HCT116 (cell line): ENCODE measurements around the gene OXCT1. TPM values are rescaled to one million over a fixed set of nuclear protein-coding genes. Genes with fewer than 3 reads are reported as not detected.

Experiments
- ATAC-seq: fragments of 200-7000 bp; cut with Tn5 transposase; 2 replicates; pipeline ENCODE4 v1.9.1; 2020; ENCODE audit warnings: mild to moderate bottlenecking, moderate library complexity
- BruUV-seq: library from RNA; stranded (reverse); fragments of 400-500 nt; replicated peaks from 2 replicates; lab custom pipeline; 2021; lab: Mats Ljungman, UMichigan
- CTCF ChIA-PET: fragments of 300-600 bp; sonication (Branson Sonifier 250); formaldehyde crosslinking; loops from one replicate; lab custom pipeline; 2021; ENCODE audit warnings: antibody characterized with exemption; lab: Charles Lee
- POLR2A ChIA-PET: fragments of 300-600, 350-600 bp; sonication (Branson Sonifier 250); formaldehyde crosslinking; loops from one replicate; lab custom pipeline; 2021; ENCODE audit warnings: antibody characterized with exemption; lab: Charles Lee
- RAD21 ChIA-PET, 2 experiments: fragments of 300-600 bp; sonication (Branson Sonifier 250); formaldehyde crosslinking; loops; one replicate each; lab custom pipeline; 2023; ENCODE audit warnings: low total read pairs in 2 of 2; ENCODE audit not compliant: uncharacterized antibody in 2 of 2, unreplicated experiment in 2 of 2, low non-redundant PET in 1 of 2; lab: Charles Lee
- DNase-seq: peaks from one replicate; pipeline ENCODE4 v3.0.0-alpha.2; 2010; ENCODE audit warnings: low read depth, low spot score
- H2AFZ ChIP-seq: fragments of 200-600 bp; shearing (Covaris generic), sonication (generic); 2 replicates; pipeline ENCODE4 v1.6.1; 2017; ENCODE audit warnings: low read depth, mixed run types, mixed read lengths, antibody characterized with exemption, low read length; ENCODE audit not compliant: poor library complexity, severe bottlenecking
- H3K27ac ChIP-seq: 2 replicates; pipeline ENCODE4 v1.5.1; 2012; ENCODE audit warnings: low read depth, low read length
- H3K27me3 ChIP-seq: fragments of 200-600 bp; sonication (generic); 2 replicates; pipeline ENCODE4 v1.6.1; 2016; ENCODE audit warnings: mixed run types, low read length, mixed read lengths; ENCODE audit not compliant: insufficient read depth
- H3K36me3 ChIP-seq, 2 experiments: fragments of 200-500 bp in 1 of 2; fragments of 200-600 bp in 1 of 2; sonication (Bioruptor generic) in 1 of 2; sonication (generic) in 1 of 2; 2 replicates each; pipeline versions ENCODE4 v1.5.1 to v1.6.1; 2014 to 2016; ENCODE audit warnings: low read length in 2 of 2, inconsistent platforms in 1 of 2, mixed read lengths in 1 of 2, mixed run types in 1 of 2; ENCODE audit not compliant: insufficient read depth in 2 of 2, control insufficient read depth in 1 of 2
- H3K4me1 ChIP-seq, 2 experiments: fragments of 200-600 bp in 1 of 2; sonication (generic) in 1 of 2; 2 replicates each; pipeline versions ENCODE4 v1.5.1 to v1.6.1; 2012 to 2017; ENCODE audit warnings: low read length in 2 of 2, inconsistent platforms in 1 of 2, mild to moderate bottlenecking in 1 of 2, mixed read lengths in 1 of 2, mixed run types in 1 of 2, moderate library complexity in 1 of 2; ENCODE audit not compliant: insufficient read depth in 2 of 2, control insufficient read depth in 1 of 2
- H3K4me2 ChIP-seq: fragments of 200-600 bp; sonication (generic); 2 replicates; pipeline ENCODE4 v1.6.1; 2017; ENCODE audit warnings: mixed run types, low read length, mixed read lengths
- H3K4me3 ChIP-seq, 2 experiments: fragments of 200-600 bp in 1 of 2; sonication (generic) in 1 of 2; replicated peaks in 1 of 2; 2 replicates each; pipeline ENCODE4 v1.5.1; 2011 to 2016; ENCODE audit warnings: low read length in 2 of 2, control low read depth in 1 of 2, low read depth in 1 of 2, mild to moderate bottlenecking in 1 of 2, mixed read lengths in 1 of 2, mixed run types in 1 of 2
- H3K79me2 ChIP-seq: fragments of 200-600 bp; sonication (generic); 2 replicates; pipeline ENCODE4 v1.6.1; 2017; ENCODE audit warnings: mild to moderate bottlenecking, mixed run types, low read length, moderate library complexity, mixed read lengths; ENCODE audit not compliant: insufficient read depth
- H3K9ac ChIP-seq: fragments of 200-600 bp; sonication (generic); 2 replicates; pipeline ENCODE4 v1.6.1; 2016; ENCODE audit warnings: low read length, mixed read lengths
- H3K9me2 ChIP-seq: fragments of 200-600 bp; sonication (generic), shearing (Covaris generic); 2 replicates; pipeline ENCODE4 v1.6.1; 2017; ENCODE audit warnings: mixed run types, mild to moderate bottlenecking, moderate library complexity; ENCODE audit not compliant: insufficient read depth
- H3K9me3 ChIP-seq, 2 experiments: fragments of 200-500 bp in 1 of 2; fragments of 200-600 bp in 1 of 2; sonication (Bioruptor generic) in 1 of 2; sonication (generic) in 1 of 2; 2 replicates each; pipeline ENCODE4 v1.6.1; 2014 to 2017; ENCODE audit warnings: low read length in 2 of 2, mixed read lengths in 2 of 2, inconsistent platforms in 1 of 2, low read depth in 1 of 2, mild to moderate bottlenecking in 1 of 2, mixed run types in 1 of 2, moderate library complexity in 1 of 2; ENCODE audit not compliant: control insufficient read depth in 1 of 2, insufficient read depth in 1 of 2
- H4K20me1 ChIP-seq: fragments of 200-600 bp; sonication (generic), shearing (Covaris generic); 2 replicates; pipeline ENCODE4 v1.6.1; 2017; ENCODE audit warnings: mixed run types, mild to moderate bottlenecking, moderate library complexity; ENCODE audit not compliant: insufficient read depth
- CEBPB ChIP-seq: IDR thresholded peaks from 2 replicates; pipeline ENCODE4 v1.6.1; 2012; ENCODE audit warnings: low read depth
- EGR1 ChIP-seq: IDR thresholded peaks from 2 replicates; pipeline ENCODE4 v1.6.1; 2012; ENCODE audit warnings: low read depth
- ELF1 ChIP-seq: IDR thresholded peaks from 2 replicates; pipeline ENCODE4 v1.6.1; 2012; ENCODE audit warnings: low read depth, borderline replicate concordance
- FOSL1 ChIP-seq: IDR thresholded peaks from 2 replicates; pipeline ENCODE4 v1.6.1; 2012; ENCODE audit warnings: low read depth
- JUND ChIP-seq: IDR thresholded peaks from 2 replicates; pipeline ENCODE4 v1.6.1; 2012
- POLR2A ChIP-seq: IDR thresholded peaks from 2 replicates; pipeline ENCODE4 v1.7.0; 2011; ENCODE audit warnings: borderline replicate concordance; ENCODE audit not compliant: insufficient read depth, insufficient read length; ENCODE audit errors: extremely low read depth
- RAD21 ChIP-seq: IDR thresholded peaks from 2 replicates; pipeline ENCODE4 v1.6.1; 2012; ENCODE audit warnings: low read depth, mild to moderate bottlenecking
- SIN3A ChIP-seq: IDR thresholded peaks from 2 replicates; pipeline ENCODE4 v1.6.1; 2012; ENCODE audit warnings: low read depth
- SP1 ChIP-seq: IDR thresholded peaks from 2 replicates; pipeline ENCODE4 v1.6.1; 2012; ENCODE audit warnings: low read depth
- SRF ChIP-seq: IDR thresholded peaks from 2 replicates; pipeline ENCODE4 v1.6.1; 2012; ENCODE audit warnings: low read depth
- YY1 ChIP-seq: IDR thresholded peaks from 2 replicates; pipeline ENCODE4 v1.6.1; 2011; ENCODE audit warnings: low read length, low read depth, moderate library complexity, mild to moderate bottlenecking; ENCODE audit not compliant: insufficient replicate concordance; ENCODE audit errors: extremely low read depth
- intact Hi-C: fragments of 100-400 bp; cut with micrococcal nuclease; formaldehyde crosslinking; loops from 2 replicates; pipeline ENCODE4 v1.10.0; 2022
- total RNA-seq: library from RNA; stranded (reverse); gene quantifications from one replicate; pipeline ENCODE4 v1.2.1, GENCODE V29; 2021; ENCODE audit not compliant: unreplicated experiment
- TF ChIP-seq, protein P1 (sequence below), 3 experiments: fragments of 200-600 bp in 1 of 3; sonication (generic) in 1 of 3; IDR thresholded peaks in 2 of 3; conservative IDR thresholded peaks in 1 of 3; 2 replicates each; pipeline ENCODE4 v1.5.1; 2012 to 2017; ENCODE audit warnings: low read depth in 2 of 3, low read length in 2 of 3, antibody characterized with exemption in 1 of 3, borderline replicate concordance in 1 of 3, control low read depth in 1 of 3, mild to moderate bottlenecking in 1 of 3, mixed read lengths in 1 of 3, mixed run types in 1 of 3, moderate library complexity in 1 of 3; ENCODE audit not compliant: insufficient read depth in 1 of 3
- TF ChIP-seq, protein P2 (sequence below): IDR thresholded peaks from 2 replicates; pipeline ENCODE4 v1.6.1; 2011; ENCODE audit warnings: mild to moderate bottlenecking, low read length, moderate library complexity; ENCODE audit not compliant: insufficient replicate concordance; ENCODE audit errors: extremely low read depth

The OXCT1 gene
- total RNA-seq, 1 experiment from 2014 or later, result 28.1 TPM

DNA sequence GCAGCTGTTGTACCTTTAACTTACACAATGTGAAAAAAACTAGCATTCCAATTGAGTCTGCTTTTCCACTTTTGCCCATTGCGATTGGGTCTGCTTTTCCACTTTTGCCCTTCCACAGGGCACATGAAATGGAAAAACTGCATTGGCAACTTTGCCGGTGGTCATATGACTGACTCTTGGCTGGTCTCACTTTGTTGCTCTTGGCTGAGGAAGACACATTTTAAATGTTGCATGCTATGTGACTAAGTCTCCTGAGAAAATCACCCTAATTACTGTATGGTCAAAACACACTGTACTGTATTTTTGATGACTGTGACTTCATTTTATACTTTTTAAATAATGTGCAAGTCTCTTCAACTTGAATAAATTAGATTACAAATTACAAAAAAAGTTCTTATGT lies 1.6 kb upstream of the OXCT1 start:
- ChIA-PET CTCF (no interaction called here), RAD21 (no interaction called here), POLR2A (no interaction called here)
- TF ChIP-seq CEBPB (no peak), SRF (no peak), EGR1 (no peak), SP1 (no peak), YY1 (no peak), JUND (no peak), ELF1 (no peak), RAD21 (no peak), SIN3A (no peak), FOSL1 (no peak), POLR2A (no peak)
- TF ChIP-seq, protein P1, sequence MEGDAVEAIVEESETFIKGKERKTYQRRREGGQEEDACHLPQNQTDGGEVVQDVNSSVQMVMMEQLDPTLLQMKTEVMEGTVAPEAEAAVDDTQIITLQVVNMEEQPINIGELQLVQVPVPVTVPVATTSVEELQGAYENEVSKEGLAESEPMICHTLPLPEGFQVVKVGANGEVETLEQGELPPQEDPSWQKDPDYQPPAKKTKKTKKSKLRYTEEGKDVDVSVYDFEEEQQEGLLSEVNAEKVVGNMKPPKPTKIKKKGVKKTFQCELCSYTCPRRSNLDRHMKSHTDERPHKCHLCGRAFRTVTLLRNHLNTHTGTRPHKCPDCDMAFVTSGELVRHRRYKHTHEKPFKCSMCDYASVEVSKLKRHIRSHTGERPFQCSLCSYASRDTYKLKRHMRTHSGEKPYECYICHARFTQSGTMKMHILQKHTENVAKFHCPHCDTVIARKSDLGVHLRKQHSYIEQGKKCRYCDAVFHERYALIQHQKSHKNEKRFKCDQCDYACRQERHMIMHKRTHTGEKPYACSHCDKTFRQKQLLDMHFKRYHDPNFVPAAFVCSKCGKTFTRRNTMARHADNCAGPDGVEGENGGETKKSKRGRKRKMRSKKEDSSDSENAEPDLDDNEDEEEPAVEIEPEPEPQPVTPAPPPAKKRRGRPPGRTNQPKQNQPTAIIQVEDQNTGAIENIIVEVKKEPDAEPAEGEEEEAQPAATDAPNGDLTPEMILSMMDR (IDR thresholded peaks at IDR 0.05 in 2 of 3, conservative IDR thresholded peaks at IDR 0.05 in 1 of 3; ENCODE audit: borderline replicate concordance in 1 of 3, insufficient read depth in 1 of 3, low read depth in 2 of 3, low read length in 2 of 3), result no peak
- TF ChIP-seq, protein P2, sequence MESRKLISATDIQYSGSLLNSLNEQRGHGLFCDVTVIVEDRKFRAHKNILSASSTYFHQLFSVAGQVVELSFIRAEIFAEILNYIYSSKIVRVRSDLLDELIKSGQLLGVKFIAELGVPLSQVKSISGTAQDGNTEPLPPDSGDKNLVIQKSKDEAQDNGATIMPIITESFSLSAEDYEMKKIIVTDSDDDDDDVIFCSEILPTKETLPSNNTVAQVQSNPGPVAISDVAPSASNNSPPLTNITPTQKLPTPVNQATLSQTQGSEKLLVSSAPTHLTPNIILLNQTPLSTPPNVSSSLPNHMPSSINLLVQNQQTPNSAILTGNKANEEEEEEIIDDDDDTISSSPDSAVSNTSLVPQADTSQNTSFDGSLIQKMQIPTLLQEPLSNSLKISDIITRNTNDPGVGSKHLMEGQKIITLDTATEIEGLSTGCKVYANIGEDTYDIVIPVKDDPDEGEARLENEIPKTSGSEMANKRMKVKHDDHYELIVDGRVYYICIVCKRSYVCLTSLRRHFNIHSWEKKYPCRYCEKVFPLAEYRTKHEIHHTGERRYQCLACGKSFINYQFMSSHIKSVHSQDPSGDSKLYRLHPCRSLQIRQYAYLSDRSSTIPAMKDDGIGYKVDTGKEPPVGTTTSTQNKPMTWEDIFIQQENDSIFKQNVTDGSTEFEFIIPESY, result no peak
- DNase-seq (no peak), ATAC-seq (no peak)
- BruUV-seq, result no TSS peak
- Histone ChIP-seq H3K4me2 (no peak overlapping the region), H3K27me3 (no peaks in the 10 kb centered on the region), H3K36me3 (no peaks in the 10 kb centered on the region), H3K27ac (no peak overlapping the region), H4K20me1 (no peaks in the 10 kb centered on the region), H3K79me2 (peaks cover 29% of the 10 kb centered on the region), H3K4me3 (no peak overlapping the region), H2AFZ (no peak overlapping the region), H3K9me2 (no peaks in the 10 kb centered on the region), H3K4me1 (peaks cover 10 to 16% of the 10 kb centered on the region in 2 experiments; a peak in 3 of 4 replicates), H3K9me3 (no peaks in the 10 kb centered on the region), H3K9ac (no peak overlapping the region)
- intact Hi-C loops, result no loop called here
